Measurements from ENCODE around the gene ARSK. TPM values are rescaled to one million over a fixed set of nuclear protein-coding genes. Genes with fewer than 3 reads are reported as not detected.

The ARSK gene
- total and polyA plus RNA-seq, 10 of the 15 experiments (the other 5 are each of a cell fraction or from before 2014, with no cell fraction given) = 1.6 to 9.5 (median 5.8) TPM

GRCh38 chr5:95583992-95584391, 29.1 kb downstream of the ARSK start:
- Histone ChIP-seq H3K4me1 (ENCODE audit: control insufficient read depth, insufficient read depth, low read length) (no peaks in the 10 kb centered on the region), H3K36me3 (ENCODE audit: control insufficient read depth in 2 of 2, insufficient read depth in 2 of 2, low read length in 1 of 2) (no peaks in the 10 kb centered on the region), H3K79me2 (ENCODE audit: control insufficient read depth, insufficient read depth, low read length) (no peaks in the 10 kb centered on the region), H3K4me3 (no peak overlapping the region), H3K27me3 (replicated peaks in 1 of 2; ENCODE audit: control insufficient read depth in 2 of 2, insufficient read depth in 2 of 2, low read length in 1 of 2) (no peaks in the 10 kb centered on the region), H3K9ac (ENCODE audit: control insufficient read depth, insufficient read depth, low read length) (no peak overlapping the region), H3K27ac (ENCODE audit: control insufficient read depth, insufficient read depth) (no peak overlapping the region), H3K9me3 (replicated peaks; ENCODE audit: control insufficient read depth, insufficient read depth, low read length) (no peaks in the 10 kb centered on the region), H3K4me2 (ENCODE audit: control insufficient read depth, insufficient read depth) (no peak overlapping the region), H2AFZ (ENCODE audit: control insufficient read depth, low read depth, low read length) (no peak overlapping the region), H4K20me1 (ENCODE audit: control insufficient read depth, insufficient read depth) (no peaks in the 10 kb centered on the region)
- no TSS peak for BruUV-seq (replicated peaks)
- RAD21 ChIA-PET (ENCODE audit: unreplicated experiment) = no interaction called here
- SMC1A ChIA-PET (ENCODE audit: uncharacterized antibody, unreplicated experiment) = no interaction called here
- ATAC-seq = no peak
- POLR2A ChIA-PET = no interaction called here
- TF ChIP-seq SRF (IDR thresholded peaks at IDR 0.05; ENCODE audit: low read depth in 2 of 2, low read length in 2 of 2) = no peak
- TF ChIP-seq MXI1 (IDR thresholded peaks at IDR 0.05; ENCODE audit: low read depth, low read length) = no peak
- no peak for TF ChIP-seq HCFC1 (IDR thresholded peaks at IDR 0.05; ENCODE audit: low read length)
- TF ChIP-seq SIN3A (IDR thresholded peaks at IDR 0.05; ENCODE audit: low read depth, low read length) = no peak
- no peak for TF ChIP-seq TCF3 (IDR thresholded peaks at IDR 0.05; ENCODE audit: borderline replicate concordance, insufficient read depth, low read depth, low read length)
- no peak for TF ChIP-seq ZSCAN29 (IDR thresholded peaks at IDR 0.05)
- TF ChIP-seq EGR1 (IDR thresholded peaks at IDR 0.05; ENCODE audit: borderline replicate concordance in 1 of 2, low read depth in 2 of 2, low read length in 2 of 2) = no peak
- CTCF ChIA-PET = no interaction called here
- intact Hi-C loops (cut with micrococcal nuclease; ENCODE audit: unreplicated experiment) (no loop called here), in situ Hi-C loops (cut with MboI) (no loop called here)
- peak; percentile 18 for FAIRE-seq
- 100% methylated on average over 1 of the region's 1 CpG for WGBS (ENCODE audit: insufficient coverage, insufficient replicate concordance, low lambda C conversion rate, missing lambda C conversion rate)
- DNase-seq (ENCODE audit: low read depth, low spot score) = no peak

- Histone ChIP-seq H3K36me3 (ENCODE audit: control insufficient read depth in 2 of 2, insufficient read depth in 2 of 2, low read length in 1 of 2) (no peaks in the 10 kb centered on the region), H2AFZ (ENCODE audit: control insufficient read depth, low read depth, low read length) (peak overlapping the region; percentile 65), H3K79me2 (ENCODE audit: control insufficient read depth, insufficient read depth, low read length) (no peaks in the 10 kb centered on the region), H3K27me3 (replicated peaks in 1 of 2; ENCODE audit: control insufficient read depth in 2 of 2, insufficient read depth in 2 of 2, low read length in 1 of 2) (no peaks in the 10 kb centered on the region), H4K20me1 (ENCODE audit: control insufficient read depth, insufficient read depth) (no peaks in the 10 kb centered on the region), H3K9ac (ENCODE audit: control insufficient read depth, insufficient read depth, low read length) (no peak overlapping the region), H3K4me3 (no peak overlapping the region), H3K9me3 (replicated peaks; ENCODE audit: control insufficient read depth, insufficient read depth, low read length) (no peaks in the 10 kb centered on the region), H3K4me2 (ENCODE audit: control insufficient read depth, insufficient read depth) (no peak overlapping the region), H3K27ac (ENCODE audit: control insufficient read depth, insufficient read depth) (0 out of 2 replicates have a peak overlapping the region, but pooled peaks have one; percentile 18), H3K4me1 (ENCODE audit: control insufficient read depth, insufficient read depth, low read length) (peaks cover 10% of the 10 kb centered on the region)
- TF ChIP-seq NR2F1 (conservative IDR thresholded peaks at IDR 0.05) (peak; percentile 53), CREB1 (IDR thresholded peaks at IDR 0.05; ENCODE audit: low read depth) (no peak), ZNF274 (IDR thresholded peaks at IDR 0.05; ENCODE audit: insufficient read depth, insufficient read length) (no peak), SPI1 (IDR thresholded peaks at IDR 0.05; ENCODE audit: borderline replicate concordance, insufficient read depth, low read depth, low read length) (no peak), JUNB (IDR thresholded peaks at IDR 0.05) (no peak), CBX3 (IDR thresholded peaks at IDR 0.05; ENCODE audit: borderline replicate concordance, low read depth) (no peak), RELB (IDR thresholded peaks at IDR 0.05; ENCODE audit: low read depth) (no peak), NFYA (IDR thresholded peaks at IDR 0.05; ENCODE audit: borderline replicate concordance, low read depth, low read length) (no peak)
- RAD21 ChIA-PET (ENCODE audit: unreplicated experiment) = no interaction called here
- 69% methylated on average over 1 of the region's 1 CpG for WGBS (ENCODE audit: insufficient coverage, insufficient replicate concordance, low lambda C conversion rate, missing lambda C conversion rate)
- intact Hi-C loops (cut with micrococcal nuclease; ENCODE audit: unreplicated experiment) (no loop called here), in situ Hi-C loops (cut with MboI) (no loop called here)
- FAIRE-seq (no peak), ATAC-seq (peak; percentile 63), DNase-seq (ENCODE audit: low read depth, low spot score) (no peak)
- CTCF ChIA-PET = no interaction called here
- POLR2A ChIA-PET = no interaction called here
- no TSS peak for BruUV-seq (replicated peaks)
- SMC1A ChIA-PET (ENCODE audit: uncharacterized antibody, unreplicated experiment) = no interaction called here
Measured at GRCh38 chr5:95590880-95591279, 36.0 kb downstream of the ARSK start.

Measured in GM12878 (cell line).